Activated B cell treated with CpG ODN at 0.5 μM for 24 hours (primary cell): ENCODE measurements around the gene IL19. TPM values are rescaled to one million over a fixed set of nuclear protein-coding genes. Genes with fewer than 3 reads are reported as not detected.

Experiments used
- ATAC-seq: fragments of 200-7000 bp; cut with Tn5 transposase; one replicate; pipeline ENCODE4 v1.10.0; 2021; ENCODE audit warnings: low read depth, mild to moderate bottlenecking, moderate library complexity
- CTCF ChIA-PET: fragments of 350-600 bp; sonication (Branson Sonifier 250); formaldehyde crosslinking; loops from one replicate; lab custom pipeline; 2021; ENCODE audit warnings: antibody characterized with exemption; lab: Charles Lee
- POLR2A ChIA-PET: fragments of 350-600 bp; sonication (Branson Sonifier 250); formaldehyde crosslinking; loops from one replicate; lab custom pipeline; 2021; ENCODE audit warnings: antibody characterized with exemption; lab: Charles Lee
- DNase-seq: peaks from one replicate; pipeline ENCODE4 v3.0.0; 2022
- H3K27ac Mint-ChIP-seq: one replicate; pipeline ENCODE4 v1.8.0; 2020; ENCODE audit warnings: mixed read lengths
- H3K27me3 Mint-ChIP-seq: one replicate; pipeline ENCODE4 v1.8.0; 2021; ENCODE audit warnings: mixed read lengths
- H3K36me3 Mint-ChIP-seq: one replicate; pipeline ENCODE4 v1.8.0; 2021; ENCODE audit warnings: low read depth, mixed read lengths
- H3K4me1 Mint-ChIP-seq: one replicate; pipeline ENCODE4 v1.8.0; 2021; ENCODE audit warnings: mixed read lengths
- H3K4me3 Mint-ChIP-seq: one replicate; pipeline ENCODE4 v1.8.0; 2020; ENCODE audit warnings: mild to moderate bottlenecking, mixed read lengths
- H3K9me3 Mint-ChIP-seq: one replicate; pipeline ENCODE4 v1.8.0; 2020; ENCODE audit warnings: mixed read lengths
- intact Hi-C: fragments of 100-400 bp; cut with micrococcal nuclease; formaldehyde crosslinking; loops from one replicate; pipeline ENCODE4 v1.15.1; 2024
- total RNA-seq: library from RNA; stranded (reverse); gene quantifications from 2 replicates; pipeline ENCODE4 v1.2.3, GENCODE V29; 2022
- TF ChIP-seq, protein P1 (sequence below): fragments of 200-600 bp; IDR thresholded peaks from one replicate; pipeline ENCODE4 v1.8.0; 2022; ENCODE audit warnings: antibody characterized with exemption, mild to moderate bottlenecking

IL19 gene
- total RNA-seq, 1 donor from 2014 or later: not detected

DNA sequence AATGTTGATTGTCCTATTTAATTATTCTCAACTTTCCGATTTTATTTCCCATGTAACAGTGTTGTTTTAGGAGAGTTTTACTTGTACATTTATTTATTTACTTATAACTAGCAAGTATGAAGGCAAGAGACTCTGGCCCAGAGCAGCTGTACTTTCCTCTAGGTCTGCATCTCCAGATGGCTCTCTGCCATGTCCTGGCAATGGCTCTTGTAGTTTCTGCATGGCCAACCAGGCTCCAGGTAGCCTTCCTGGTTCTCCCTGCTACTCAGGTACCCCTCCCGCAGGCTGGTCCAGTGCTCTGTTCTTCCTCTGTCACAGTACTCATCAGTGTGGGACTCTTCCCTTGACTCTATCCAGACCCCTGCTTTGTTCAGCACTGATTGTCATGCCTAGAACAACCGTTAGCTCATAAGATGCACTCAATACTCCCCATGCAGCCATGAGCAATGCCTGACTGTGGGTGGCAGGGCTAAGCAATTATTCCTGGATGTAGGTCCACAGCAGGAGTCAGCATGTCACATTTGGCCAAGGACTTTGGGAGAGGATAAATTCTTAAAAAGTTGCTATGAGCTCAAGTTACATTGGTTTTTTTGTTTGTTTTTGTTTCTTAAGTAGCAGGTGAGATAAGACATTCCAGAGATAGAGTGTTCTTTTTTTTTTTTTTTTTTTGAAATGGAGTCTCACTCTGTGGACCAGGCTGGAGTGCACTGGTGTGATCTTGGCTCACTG, 84.0 kb downstream of the IL19 start:
- ChIA-PET CTCF (no interaction called here), POLR2A (interaction anchor here (0.6 kb wide), 1 partner anchor 85 kb away, joined by 4 read pairs; no protein-coding TSS in a partner anchor)
- TF ChIP-seq, protein P1, sequence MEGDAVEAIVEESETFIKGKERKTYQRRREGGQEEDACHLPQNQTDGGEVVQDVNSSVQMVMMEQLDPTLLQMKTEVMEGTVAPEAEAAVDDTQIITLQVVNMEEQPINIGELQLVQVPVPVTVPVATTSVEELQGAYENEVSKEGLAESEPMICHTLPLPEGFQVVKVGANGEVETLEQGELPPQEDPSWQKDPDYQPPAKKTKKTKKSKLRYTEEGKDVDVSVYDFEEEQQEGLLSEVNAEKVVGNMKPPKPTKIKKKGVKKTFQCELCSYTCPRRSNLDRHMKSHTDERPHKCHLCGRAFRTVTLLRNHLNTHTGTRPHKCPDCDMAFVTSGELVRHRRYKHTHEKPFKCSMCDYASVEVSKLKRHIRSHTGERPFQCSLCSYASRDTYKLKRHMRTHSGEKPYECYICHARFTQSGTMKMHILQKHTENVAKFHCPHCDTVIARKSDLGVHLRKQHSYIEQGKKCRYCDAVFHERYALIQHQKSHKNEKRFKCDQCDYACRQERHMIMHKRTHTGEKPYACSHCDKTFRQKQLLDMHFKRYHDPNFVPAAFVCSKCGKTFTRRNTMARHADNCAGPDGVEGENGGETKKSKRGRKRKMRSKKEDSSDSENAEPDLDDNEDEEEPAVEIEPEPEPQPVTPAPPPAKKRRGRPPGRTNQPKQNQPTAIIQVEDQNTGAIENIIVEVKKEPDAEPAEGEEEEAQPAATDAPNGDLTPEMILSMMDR: no peak
- intact Hi-C loops: loop anchor here (5.0 kb wide), 1 partner anchor 217 kb away; the partner anchor contains the start of gene DYRK3
- Mint-ChIP-seq H3K27me3 (peaks cover 2% of the 10 kb centered on the region), H3K9me3 (peaks cover 3% of the 10 kb centered on the region), H3K27ac (no peak overlapping the region), H3K4me3 (no peak overlapping the region), H3K36me3 (no peaks in the 10 kb centered on the region), H3K4me1 (peaks cover 6% of the 10 kb centered on the region)
- ATAC-seq: no peak
- DNase-seq: no peak

DNA sequence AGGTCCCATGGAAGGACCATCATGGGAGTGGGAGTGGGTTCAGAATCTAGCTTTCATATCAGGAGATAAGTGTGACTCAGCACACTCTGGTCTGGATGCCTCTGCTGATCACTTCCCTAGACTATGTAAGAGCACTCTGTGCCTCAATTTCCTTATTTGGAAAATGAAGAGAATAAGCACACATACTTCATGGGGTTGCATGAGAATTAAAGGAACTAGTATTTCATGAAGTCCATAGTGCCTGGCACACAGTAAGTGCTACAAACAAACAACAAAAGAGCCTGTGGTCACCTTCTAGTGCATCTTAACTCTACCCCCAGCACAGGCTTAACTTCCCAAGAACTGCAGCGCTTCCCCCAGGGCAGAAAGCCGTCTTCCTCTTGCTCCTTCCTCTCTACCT, 85.3 kb downstream of the IL19 start:
- Mint-ChIP-seq H3K4me1 (peaks cover 6% of the 10 kb centered on the region), H3K36me3 (no peaks in the 10 kb centered on the region), H3K4me3 (no peak overlapping the region), H3K9me3 (peaks cover 3% of the 10 kb centered on the region), H3K27ac (no peak overlapping the region), H3K27me3 (peaks cover 6% of the 10 kb centered on the region)
- TF ChIP-seq, protein P1: no peak
- CTCF ChIA-PET: interaction anchor here (0.6 to 3.5 kb wide), 7 partner anchors 9 to 127 kb away, joined by 3 to 23 read pairs (median 10); partner anchors contain the start of gene IL20
- intact Hi-C loops: loop anchor here (1.0 to 5.0 kb wide), 6 partner anchors 57 to 219 kb away; partner anchors contain the start of gene DYRK3
- DNase-seq (no peak), ATAC-seq (no peak)
- POLR2A ChIA-PET: no interaction called here

DNA sequence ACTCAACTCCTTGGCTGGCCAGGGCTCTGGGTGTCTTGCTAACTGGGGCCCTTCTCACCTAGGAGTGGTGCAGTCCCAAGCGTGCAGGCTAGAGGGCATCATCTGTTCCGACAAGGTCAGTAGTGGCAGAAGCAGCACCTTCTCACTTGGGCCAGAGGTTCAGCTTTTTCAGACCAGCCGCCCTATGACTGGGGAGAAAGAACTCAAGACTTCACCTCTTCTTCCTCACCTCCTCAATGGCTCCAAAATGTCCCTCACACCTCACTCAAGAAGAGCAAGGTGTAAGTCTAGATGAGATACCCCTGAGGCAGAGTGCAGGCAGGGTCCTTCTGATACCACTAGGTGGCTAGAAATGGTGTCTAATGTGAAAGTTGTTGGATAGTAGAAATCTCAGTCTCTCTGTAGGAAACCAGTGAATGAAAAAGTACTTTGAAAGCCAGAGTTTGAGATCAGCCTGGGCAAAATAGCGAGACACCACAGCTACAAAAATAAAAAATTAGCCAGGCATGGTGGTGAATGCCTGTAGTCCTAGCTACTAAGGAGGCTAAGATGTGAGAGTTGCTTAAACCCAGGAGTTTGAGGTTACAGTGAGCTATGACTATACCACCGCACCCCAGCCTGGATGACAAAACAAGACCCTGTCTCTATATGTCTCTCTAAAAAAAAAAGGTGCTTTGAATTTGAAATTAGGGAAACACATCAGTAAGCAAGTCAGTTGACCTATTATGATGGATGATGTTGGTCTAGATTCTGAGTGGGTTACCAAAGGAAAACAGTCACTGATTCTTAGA, 86.3 kb downstream of the IL19 start:
- intact Hi-C loops: loop anchor here (1.0 to 5.0 kb wide), 6 partner anchors 56 to 220 kb away; partner anchors contain the start of gene DYRK3

DNA sequence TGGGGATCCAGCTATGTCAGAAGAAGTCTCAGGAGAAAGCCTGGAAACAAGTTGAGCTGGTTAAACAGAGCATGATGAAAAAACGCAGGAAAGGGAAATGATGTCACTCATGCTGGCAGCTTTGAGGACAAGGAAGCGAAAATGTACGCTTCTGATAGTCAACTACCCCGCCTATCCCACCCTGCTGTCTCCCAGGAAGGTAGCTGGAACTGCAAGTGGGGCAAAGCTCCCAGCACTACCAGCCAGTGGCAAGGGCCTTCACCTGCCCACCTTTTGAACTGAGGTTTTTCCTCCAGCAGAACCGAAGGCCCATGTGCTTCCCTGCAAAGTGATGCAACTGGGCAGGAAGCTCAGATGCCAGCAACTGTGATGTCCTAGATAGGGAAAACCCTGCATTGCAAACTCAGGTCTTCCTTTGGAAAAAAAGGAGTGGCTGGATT, 88.5 kb downstream of the IL19 start:
- ATAC-seq: no peak
- H3K4me3 Mint-ChIP-seq: no peak overlapping the region
- peaks cover 6% of the 10 kb centered on the region for H3K4me1 Mint-ChIP-seq
- CTCF ChIA-PET: interaction anchor here (1.0 to 1.6 kb wide), 3 partner anchors 52 to 123 kb away, joined by 3 to 4 read pairs (median 3); no protein-coding TSS in a partner anchor
- H3K9me3 Mint-ChIP-seq: no peaks in the 10 kb centered on the region
- POLR2A ChIA-PET: interaction anchor here (0.6 kb wide), 1 partner anchor 30 kb away, joined by 6 read pairs; no protein-coding TSS in a partner anchor
- H3K36me3 Mint-ChIP-seq: no peaks in the 10 kb centered on the region
- intact Hi-C loops: loop anchor here (5.0 kb wide), 1 partner anchor 222 kb away; the partner anchor contains the start of gene DYRK3
- TF ChIP-seq, protein P1: no peak
- peaks cover 20% of the 10 kb centered on the region for H3K27me3 Mint-ChIP-seq
- H3K27ac Mint-ChIP-seq: no peak overlapping the region
- DNase-seq: no peak

More for the DNA sequence above, 86.3 kb downstream of the IL19 start:
- H3K27me3 Mint-ChIP-seq: peaks cover 12% of the 10 kb centered on the region
- H3K27ac Mint-ChIP-seq: no peak overlapping the region
- peaks cover 3% of the 10 kb centered on the region for H3K9me3 Mint-ChIP-seq
- POLR2A ChIA-PET: no interaction called here
- ATAC-seq (peak; percentile 78), DNase-seq (no peak)
- no peak overlapping the region for H3K4me3 Mint-ChIP-seq
- H3K4me1 Mint-ChIP-seq: peaks cover 6% of the 10 kb centered on the region
- no peaks in the 10 kb centered on the region for H3K36me3 Mint-ChIP-seq
- CTCF ChIA-PET: interaction anchor here (0.6 to 3.5 kb wide), 11 partner anchors 8 to 126 kb away, joined by 3 to 23 read pairs (median 6); partner anchors contain the start of gene IL20
- TF ChIP-seq, protein P1: no peak
